Right ventricle myocardium inferior (tissue), 1 donor: ENCODE measurements around the gene PAX2. TPM values are rescaled to one million over a fixed set of nuclear protein-coding genes. Genes with fewer than 3 reads are reported as not detected.

Source experiments
- ATAC-seq: fragments of 200-7000 bp; cut with Tn5 transposase; one replicate; pipeline ENCODE4 v1.9.1; 2020; ENCODE audit warnings: mild to moderate bottlenecking, moderate library complexity
- DNase-seq: peaks from one replicate; pipeline ENCODE4 v3.0.0; 2021; ENCODE audit errors: missing footprints
- intact Hi-C: fragments of 100-400 bp; cut with DNase I; formaldehyde crosslinking; loops from one replicate; pipeline ENCODE4 v1.11.0; 2022
- total RNA-seq: library from RNA; stranded (reverse); fragmentation: NEBNext Ultra II Directional; extraction: Animal tissue kit (Norgen Biotek cat#: 25700); gene quantifications from one replicate; pipeline ENCODE4 v1.2.1, GENCODE V29; 2021
- donor health status: DM: no; HTN: yes; CAD: no; lungs with severe emphysema.

The PAX2 gene
- total RNA-seq, 1 donor from 2014 or later: not detected

- ATAC-seq: no peak
- intact Hi-C loops: no loop called here
Measured at GRCh38 chr10:100736144-100736808, 9.1 kb upstream of the PAX2 start.

GRCh38 chr10:100736809-100737354, 8.5 kb upstream of the PAX2 start:
- ATAC-seq (no peak), DNase-seq (no peak)
- intact Hi-C loops: no loop called here

More at GRCh38 chr10:100736144-100736808, 9.1 kb upstream of the PAX2 start:
- DNase-seq: no peak

- intact Hi-C loops: no loop called here
- ATAC-seq: no peak
Measured at GRCh38 chr10:100737355-100738054, 7.9 kb upstream of the PAX2 start.

GRCh38 chr10:100738055-100738827, 7.1 kb upstream of the PAX2 start:
- no peak for DNase-seq
- intact Hi-C loops: no loop called here
- no peak for ATAC-seq

More at GRCh38 chr10:100737355-100738054, 7.9 kb upstream of the PAX2 start:
- DNase-seq: no peak

GRCh38 chr10:100739517-100740368, 5.6 kb upstream of the PAX2 start:
- ATAC-seq (no peak), DNase-seq (no peak)
- intact Hi-C loops: no loop called here

- intact Hi-C loops: no loop called here
- ATAC-seq (no peak), DNase-seq (no peak)
Measured at GRCh38 chr10:100740476-100741377, 4.7 kb upstream of the PAX2 start.

- DNase-seq (no peak), ATAC-seq (no peak)
- intact Hi-C loops: no loop called here
Measured at GRCh38 chr10:100741378-100742075, 3.9 kb upstream of the PAX2 start.

DNA sequence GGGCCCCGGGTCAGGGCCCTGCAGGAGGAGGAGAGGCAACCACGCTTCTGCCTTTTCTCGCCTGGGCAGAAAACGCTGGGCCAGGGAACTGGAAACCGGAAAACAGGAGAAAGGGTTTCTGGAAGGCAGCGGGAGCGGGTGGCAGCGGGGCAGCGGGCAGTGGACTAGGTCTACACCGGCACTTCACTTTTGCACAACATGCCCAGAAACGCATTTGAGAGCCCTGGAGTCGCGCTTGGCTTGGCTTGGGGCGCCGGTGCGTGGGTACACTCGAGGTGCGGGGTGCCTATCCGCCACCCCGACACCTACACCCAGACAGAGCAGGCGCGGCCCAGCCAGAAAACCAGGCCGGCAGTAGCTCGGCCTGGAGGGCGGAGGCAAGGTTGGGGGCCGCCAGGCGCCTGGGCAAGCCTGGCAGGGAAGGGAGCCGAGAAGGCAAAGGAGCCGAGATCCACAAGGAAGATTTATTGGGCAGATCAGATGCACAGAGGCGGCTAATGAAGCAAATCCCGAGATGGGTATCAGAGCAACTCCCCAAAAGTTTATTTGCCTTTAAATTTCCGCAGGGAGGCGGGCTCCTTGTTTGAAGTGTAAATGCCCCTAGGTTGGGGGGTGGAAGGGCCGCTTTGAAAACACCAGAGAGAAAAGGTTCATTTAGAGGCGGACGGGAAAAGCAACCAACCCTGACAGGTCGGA, 3.2 kb upstream of the PAX2 start:
- intact Hi-C loops: no loop called here
- ATAC-seq: no peak
- no peak for DNase-seq

DNA sequence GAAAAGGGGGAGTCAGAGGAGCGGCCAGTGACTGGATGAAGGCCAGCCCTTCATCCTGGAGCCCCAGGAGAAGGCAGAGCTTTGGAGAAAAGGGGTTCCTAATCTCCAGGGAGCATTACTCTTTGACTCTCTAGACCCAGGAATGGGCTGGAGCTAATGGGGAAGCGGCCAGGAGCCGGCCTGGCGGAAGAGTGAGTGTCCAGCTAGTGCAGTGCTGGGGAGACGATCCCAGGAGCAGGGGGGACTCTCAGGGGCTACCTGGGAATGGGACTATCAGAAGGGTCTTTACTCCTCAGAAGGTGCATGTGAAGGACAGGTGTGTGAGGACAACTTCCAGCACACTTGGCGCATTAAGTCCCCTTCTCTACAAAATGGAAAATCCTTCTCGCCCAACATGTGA, 2.4 kb upstream of the PAX2 start:
- DNase-seq (no peak), ATAC-seq (no peak)
- intact Hi-C loops: no loop called here

DNA sequence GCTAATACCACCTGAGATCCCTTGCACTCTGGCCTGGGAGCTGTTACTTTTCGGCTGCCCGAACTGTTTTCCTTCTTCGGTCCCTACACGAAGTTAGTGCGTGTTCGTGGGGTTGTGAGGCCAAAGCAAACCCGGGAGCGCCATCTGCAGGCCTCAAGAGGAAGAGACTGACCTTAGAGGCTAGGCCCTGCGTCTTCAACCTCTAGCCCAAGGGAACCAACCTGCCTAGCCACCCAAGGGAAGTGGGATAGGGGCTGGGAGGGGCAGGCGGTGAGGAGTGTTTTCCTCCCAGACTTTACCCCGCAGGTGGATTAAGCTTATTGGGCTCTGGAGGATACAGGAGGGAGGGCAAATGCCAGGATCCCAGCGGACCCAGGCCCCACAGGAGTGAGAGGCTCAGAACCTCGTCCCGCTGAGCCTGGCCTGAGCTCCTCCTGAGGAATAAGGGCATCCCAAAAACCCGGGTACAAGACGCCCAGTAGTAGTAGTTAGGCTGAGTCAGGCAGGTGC, 1.7 kb upstream of the PAX2 start:
- ATAC-seq (no peak), DNase-seq (no peak)
- intact Hi-C loops: no loop called here

GRCh38 chr10:100744136-100744986, 1.0 kb upstream of the PAX2 start:
- DNase-seq (no peak), ATAC-seq (no peak)
- intact Hi-C loops: no loop called here

- no peak for ATAC-seq
- no peak for DNase-seq
- intact Hi-C loops: no loop called here
Measured at GRCh38 chr10:100745882-100746783, 751 bp downstream of the PAX2 start.

GRCh38 chr10:100746784-100747455, 1.5 kb downstream of the PAX2 start:
- DNase-seq: no peak
- ATAC-seq: no peak
- intact Hi-C loops: no loop called here
